H1 (cell line): ENCODE measurements around the gene PDE4D.

Source experiments
- BACH1 ChIP-seq: IDR thresholded peaks from 2 replicates; pipeline ENCODE4 v1.6.1; 2012; ENCODE audit warnings: low read length, improper control_type of control experiment
- CTCF ChIP-seq, 3 experiments: IDR thresholded peaks; 1 replicate in 2 of 3; 2 replicates in 1 of 3; pipeline versions ENCODE4 v1.5.1 to v1.6.1; 2011; ENCODE audit warnings: low read length in 3 of 3, mild to moderate bottlenecking in 3 of 3, inconsistent platforms in 2 of 3, low read depth in 1 of 3, moderate library complexity in 1 of 3; ENCODE audit not compliant: insufficient read depth in 1 of 3; ENCODE audit errors: control extremely low read depth in 1 of 3
- GABPA ChIP-seq: IDR thresholded peaks from 2 replicates; pipeline ENCODE4 v1.6.1; 2011; ENCODE audit warnings: mild to moderate bottlenecking, low read length, moderate library complexity, borderline replicate concordance; ENCODE audit not compliant: insufficient read depth
- HDAC6 ChIP-seq: IDR thresholded peaks from one replicate; pipeline ENCODE4 v1.7.1; 2012; ENCODE audit warnings: low read depth, mild to moderate bottlenecking, inconsistent platforms, low read length, moderate library complexity
- POLR2A ChIP-seq, 2 experiments: IDR thresholded peaks; 1 replicate in 1 of 2; 2 replicates in 1 of 2; pipeline ENCODE4 v1.6.1; 2011; ENCODE audit warnings: low read depth in 2 of 2, low read length in 2 of 2, mild to moderate bottlenecking in 2 of 2; ENCODE audit errors: control extremely low read depth in 1 of 2
- SP1 ChIP-seq: IDR thresholded peaks from 2 replicates; pipeline ENCODE4 v1.6.1; 2011; ENCODE audit warnings: low read depth, low read length
- SP2 ChIP-seq: IDR thresholded peaks from 2 replicates; pipeline ENCODE4 v1.6.1; 2012; ENCODE audit warnings: mild to moderate bottlenecking, low read length, inconsistent platforms
- USF2 ChIP-seq: IDR thresholded peaks from 2 replicates; pipeline ENCODE4 v1.6.1; 2011; ENCODE audit warnings: low read length, improper control_type of control experiment

- TF ChIP-seq SP1, result no peak
- no peak for TF ChIP-seq USF2
- no peak for TF ChIP-seq CTCF (IDR thresholded peaks at IDR 0.05; ENCODE audit: control extremely low read depth in 1 of 3, insufficient read depth in 1 of 3, low read depth in 1 of 3, low read length in 3 of 3)
- no peak for TF ChIP-seq POLR2A (IDR thresholded peaks at IDR 0.05; ENCODE audit: control extremely low read depth in 1 of 2, low read depth in 2 of 2, low read length in 2 of 2)
- no peak for TF ChIP-seq GABPA
- no peak for TF ChIP-seq HDAC6
- TF ChIP-seq SP2, result no peak
- no peak for TF ChIP-seq BACH1
Observed at GRCh38 chr5:59346514-59346913, 547.0 kb downstream of the PDE4D start.
